Caki2 (cell line): ENCODE measurements around the gene OTUD7B. TPM values are rescaled to one million over a fixed set of nuclear protein-coding genes. Genes with fewer than 3 reads are reported as not detected.

Experiments
- DNase-seq: peaks from one replicate; pipeline ENCODE4 v3.0.0-alpha.2; 2015; ENCODE audit warnings: low read depth
- in situ Hi-C: cut with HindIII; loops from 2 replicates; pipeline ENCODE4 v1.10.0; 2016; ENCODE audit warnings: low sequenced_read_pairs, low pct_unique_long_range_greater_than_20kb, mixed read lengths
- total RNA-seq: library from RNA; depleted of rRNA; stranded (reverse); fragments of >200 nt; shearing (Covaris generic); gene quantifications from 2 replicates; pipeline ENCODE4 v1.2.3, GENCODE V29; 2014; ENCODE audit warnings: low replicate concordance

Gene OTUD7B
- total RNA-seq, 1 experiment from 2014 or later: 16.5 TPM

GRCh38 chr1:149933208-149933607, 77.3 kb downstream of the OTUD7B start:
- in situ Hi-C loops: no loop called here
- DNase-seq: no peak

GRCh38 chr1:149932474-149932873, 78.1 kb downstream of the OTUD7B start:
- in situ Hi-C loops: no loop called here
- no peak for DNase-seq

- in situ Hi-C loops: no loop called here
- DNase-seq: no peak
Observed at GRCh38 chr1:149931212-149931790, 79.2 kb downstream of the OTUD7B start.

GRCh38 chr1:149929856-149930255, 80.7 kb downstream of the OTUD7B start:
- in situ Hi-C loops: no loop called here
- DNase-seq: no peak

GRCh38 chr1:149928401-149928724, 82.2 kb downstream of the OTUD7B start:
- in situ Hi-C loops: no loop called here
- DNase-seq: no peak

GRCh38 chr1:149927563-149928400, 82.7 kb downstream of the OTUD7B start, which contains the start of gene SF3B4:
SF3B4 (minus strand) TSS chr1:149927803; CDS start chr1:149927759, 44 bp downstream.
- in situ Hi-C loops: no loop called here
- peak; percentile 89 for DNase-seq

GRCh38 chr1:149927056-149927562, 83.4 kb downstream of the OTUD7B start:
- in situ Hi-C loops: no loop called here
- DNase-seq: no peak

- DNase-seq: no peak
- in situ Hi-C loops: no loop called here
Observed at GRCh38 chr1:149926296-149926695, 84.2 kb downstream of the OTUD7B start.

GRCh38 chr1:149925751-149926150, 84.8 kb downstream of the OTUD7B start:
- in situ Hi-C loops: no loop called here
- DNase-seq: no peak

- no peak for DNase-seq
- in situ Hi-C loops: no loop called here
Observed at GRCh38 chr1:149925345-149925744, 85.2 kb downstream of the OTUD7B start.

GRCh38 chr1:149923626-149924025, 86.9 kb downstream of the OTUD7B start:
- in situ Hi-C loops: no loop called here
- no peak for DNase-seq

GRCh38 chr1:149917571-149918144, 92.9 kb downstream of the OTUD7B start, which contains the start of gene SV2A:
SV2A (minus strand) TSS chr1:149917844; CDS start chr1:149913840, 4,004 bp downstream.
- no peak for DNase-seq
- in situ Hi-C loops: no loop called here

GRCh38 chr1:149916898-149917252, 93.7 kb downstream of the OTUD7B start:
- in situ Hi-C loops: no loop called here
- DNase-seq: no peak

GRCh38 chr1:149916193-149916897, 94.2 kb downstream of the OTUD7B start:
- in situ Hi-C loops: no loop called here
- no peak for DNase-seq

- peak; percentile 54 for DNase-seq
- in situ Hi-C loops: no loop called here
Observed at GRCh38 chr1:149915429-149916192, 94.9 kb downstream of the OTUD7B start.

- DNase-seq: no peak
- in situ Hi-C loops: no loop called here
Observed at GRCh38 chr1:149914545-149914944, 96.0 kb downstream of the OTUD7B start.

GRCh38 chr1:149906570-149907075, 103.9 kb downstream of the OTUD7B start:
- in situ Hi-C loops: no loop called here

More at GRCh38 chr1:149906570-149907075, 103.9 kb downstream of the OTUD7B start:
- DNase-seq: no peak
